ENCODE data around the gene ART5.

- TF ChIP-seq CTCF (conservative IDR thresholded peaks at IDR 0.05) (no peak), EZH2 (IDR thresholded peaks at IDR 0.05; ENCODE audit: low read depth) (no peak)
Measured at GRCh38 chr11:3632070-3632660, 9.6 kb downstream of the ART5 start.

Data from PC-9 (cell line).